Measurements from ENCODE around the gene FANCE. TPM values are rescaled to one million over a fixed set of nuclear protein-coding genes. Genes with fewer than 3 reads are reported as not detected.
A peak's percentile ranks its signal among the peaks of the same experiment; 100 is the strongest.

The FANCE gene, protein sequence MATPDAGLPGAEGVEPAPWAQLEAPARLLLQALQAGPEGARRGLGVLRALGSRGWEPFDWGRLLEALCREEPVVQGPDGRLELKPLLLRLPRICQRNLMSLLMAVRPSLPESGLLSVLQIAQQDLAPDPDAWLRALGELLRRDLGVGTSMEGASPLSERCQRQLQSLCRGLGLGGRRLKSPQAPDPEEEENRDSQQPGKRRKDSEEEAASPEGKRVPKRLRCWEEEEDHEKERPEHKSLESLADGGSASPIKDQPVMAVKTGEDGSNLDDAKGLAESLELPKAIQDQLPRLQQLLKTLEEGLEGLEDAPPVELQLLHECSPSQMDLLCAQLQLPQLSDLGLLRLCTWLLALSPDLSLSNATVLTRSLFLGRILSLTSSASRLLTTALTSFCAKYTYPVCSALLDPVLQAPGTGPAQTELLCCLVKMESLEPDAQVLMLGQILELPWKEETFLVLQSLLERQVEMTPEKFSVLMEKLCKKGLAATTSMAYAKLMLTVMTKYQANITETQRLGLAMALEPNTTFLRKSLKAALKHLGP
- 20.1 and 28.0 TPM in 2 replicates for total RNA-seq (2014; rRNA removed; shearing (Covaris generic); ENCODE audit: low replicate concordance)

DNA sequence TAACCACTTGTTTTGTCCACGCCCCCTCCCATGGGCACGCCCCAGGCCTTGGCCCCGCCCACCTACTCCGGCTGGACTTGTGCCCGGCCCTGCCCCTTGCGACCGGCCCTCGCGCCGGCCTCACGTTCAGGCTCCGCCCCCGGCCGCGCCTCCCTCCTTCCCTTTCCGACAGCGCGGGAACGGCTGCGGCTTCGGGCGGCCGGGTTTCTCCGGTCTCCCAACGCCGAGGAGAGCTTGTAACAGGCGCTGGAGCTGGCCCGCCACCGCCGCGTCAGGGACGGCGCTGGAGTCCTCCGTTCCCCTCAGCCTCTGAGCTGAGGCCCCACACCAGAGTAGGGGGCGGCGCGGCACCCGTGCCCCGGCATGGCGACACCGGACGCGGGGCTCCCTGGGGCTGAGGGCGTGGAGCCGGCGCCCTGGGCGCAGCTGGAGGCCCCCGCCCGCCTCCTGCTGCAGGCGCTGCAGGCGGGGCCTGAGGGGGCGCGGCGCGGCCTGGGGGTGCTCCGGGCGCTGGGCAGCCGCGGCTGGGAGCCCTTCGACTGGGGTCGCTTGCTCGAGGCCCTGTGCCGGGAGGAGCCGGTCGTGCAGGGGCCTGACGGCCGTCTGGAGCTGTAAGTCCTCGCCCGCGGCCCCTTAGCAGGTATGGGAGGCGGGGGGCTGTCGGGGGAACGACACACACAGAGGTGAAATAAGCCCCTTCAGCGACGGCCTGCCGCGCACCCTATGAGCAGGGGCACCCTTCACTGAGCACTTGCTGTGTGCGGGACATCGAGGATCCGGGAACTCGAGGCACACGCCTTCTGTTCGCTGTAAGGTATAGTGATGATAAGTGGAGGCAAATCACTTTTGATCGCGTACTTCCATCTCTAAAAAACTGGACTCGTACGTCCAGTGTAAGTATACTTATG, at the start of gene FANCE:
Gene FANCE (plus strand): TSS at position 156 of the 908 bp plus-strand sequence. CDS start 208 bp downstream, at position 364.
- peak within 1 kb of the TSS; percentile 62 for H3K4me3 ChIP-seq
- H3K9me3 ChIP-seq: no peaks in the 10 kb centered on the region
- H3K27me3 ChIP-seq: no peaks in the 10 kb centered on the region
- peaks cover 12% of the 10 kb centered on the region; the same call in 1 of the 2 replicates for H3K36me3 ChIP-seq
- DNase-seq: peak; percentile 88

DNA sequence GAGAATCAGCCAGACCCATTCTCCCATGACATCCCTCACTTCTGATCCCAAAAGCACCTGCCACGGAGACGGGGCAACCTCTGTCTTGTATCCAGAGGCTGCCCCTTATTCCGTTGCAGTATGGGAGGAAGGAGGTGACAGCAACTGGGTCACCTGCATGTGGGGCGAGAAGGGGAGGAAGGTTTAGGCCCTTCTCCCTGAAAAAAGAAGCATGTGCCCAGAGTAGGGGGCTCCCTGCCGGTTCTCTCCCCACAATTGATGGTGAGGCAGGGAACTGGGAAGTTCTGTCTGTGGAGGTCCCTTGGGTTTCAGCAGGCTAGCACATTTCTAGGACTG, 49.3 kb upstream of the FANCE start:
- Histone ChIP-seq H3K4me3 (no peak overlapping the region), H3K27me3 (no peaks in the 10 kb centered on the region), H3K9me3 (no peaks in the 10 kb centered on the region), H3K36me3 (peaks cover 3% of the 10 kb centered on the region; the same call in 1 of the 2 replicates)
- DNase-seq: no peak

DNA sequence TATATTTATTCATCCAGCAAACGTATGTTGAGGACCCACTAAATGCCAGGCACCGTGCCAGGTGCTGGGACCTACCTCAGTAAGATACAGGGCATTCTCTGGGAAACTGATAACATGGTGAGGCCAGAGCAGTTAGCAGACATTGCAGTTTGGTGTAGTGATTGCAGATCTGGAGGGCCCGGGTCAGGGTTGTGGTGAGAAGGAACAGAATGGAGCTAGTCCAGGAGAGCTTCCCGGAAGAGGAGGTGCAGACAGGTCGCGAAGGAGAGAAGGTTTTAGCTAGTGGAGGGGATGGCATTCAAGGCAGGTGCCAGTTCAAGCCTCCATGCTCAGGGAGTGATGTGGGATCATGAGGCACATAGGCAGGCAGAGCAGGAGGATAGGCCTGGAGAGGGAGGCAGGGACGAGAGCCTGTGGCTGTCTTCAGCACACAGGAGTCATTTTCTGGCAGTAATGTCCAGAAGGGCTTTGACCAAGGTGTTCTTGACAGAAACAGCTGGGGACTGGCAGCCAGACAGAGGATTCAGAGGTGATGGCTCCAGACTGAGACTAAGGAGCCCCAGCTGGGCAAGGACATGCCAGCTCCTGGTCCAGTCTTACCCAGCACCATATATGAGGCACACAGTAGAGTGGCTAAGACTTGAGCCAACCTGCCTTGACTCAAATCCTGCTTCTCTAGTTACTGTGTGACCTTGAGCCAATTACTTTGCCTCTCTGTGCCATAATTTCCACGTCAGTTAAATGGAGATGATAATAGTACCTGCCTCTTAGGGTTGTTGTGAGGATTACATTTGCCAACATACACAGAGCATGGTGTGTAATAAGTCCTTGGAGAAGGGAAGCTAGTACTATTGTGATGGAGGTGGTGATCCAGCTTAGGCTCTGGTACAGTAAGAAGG, 48.3 kb upstream of the FANCE start:
- H3K4me3 ChIP-seq: no peak overlapping the region
- H3K9me3 ChIP-seq: no peaks in the 10 kb centered on the region
- H3K27me3 ChIP-seq: no peaks in the 10 kb centered on the region
- peaks cover 5% of the 10 kb centered on the region; the same call in 1 of the 2 replicates for H3K36me3 ChIP-seq
- no peak for DNase-seq

DNA sequence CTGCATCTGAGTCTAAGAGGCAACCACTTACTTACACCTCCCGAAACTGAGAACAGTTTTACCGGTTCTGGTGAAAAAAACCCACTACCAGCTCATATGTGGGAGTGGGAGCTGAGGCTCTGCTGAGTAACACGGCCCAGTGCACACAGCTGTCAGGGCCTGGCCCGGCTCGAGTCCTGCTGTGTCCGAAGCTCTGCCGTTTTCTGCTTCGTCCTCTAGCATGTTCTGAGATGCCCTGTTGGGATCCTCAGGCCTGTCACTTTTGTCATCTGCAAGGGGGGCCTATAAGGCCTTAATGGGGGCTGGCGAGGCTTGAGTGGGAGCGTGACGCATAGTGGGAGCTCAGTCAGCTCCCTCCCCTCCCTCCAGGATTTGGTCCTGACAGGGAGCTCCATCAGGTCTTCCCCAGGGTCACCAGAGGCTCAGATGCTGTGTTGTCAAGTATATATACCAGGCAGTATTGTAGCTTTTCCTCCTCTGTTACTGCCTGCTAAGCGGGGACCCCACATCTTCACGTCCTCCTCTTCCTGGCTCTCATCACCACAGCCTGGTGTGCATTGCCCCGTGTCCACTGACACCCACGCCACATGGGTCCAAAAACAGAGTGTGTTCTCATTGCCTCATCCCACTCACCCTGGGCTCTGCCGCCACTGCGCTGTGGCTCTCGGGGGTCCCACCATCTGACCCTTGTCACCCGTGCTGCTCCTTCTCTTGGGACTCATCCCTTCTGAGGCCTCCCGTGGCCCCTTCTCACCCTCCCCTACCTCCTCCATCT, 45.2 kb upstream of the FANCE start:
- no peak for DNase-seq
- Histone ChIP-seq H3K36me3 (peaks cover 22% of the 10 kb centered on the region), H3K4me3 (no peak overlapping the region), H3K9me3 (no peaks in the 10 kb centered on the region), H3K27me3 (no peaks in the 10 kb centered on the region)

DNA sequence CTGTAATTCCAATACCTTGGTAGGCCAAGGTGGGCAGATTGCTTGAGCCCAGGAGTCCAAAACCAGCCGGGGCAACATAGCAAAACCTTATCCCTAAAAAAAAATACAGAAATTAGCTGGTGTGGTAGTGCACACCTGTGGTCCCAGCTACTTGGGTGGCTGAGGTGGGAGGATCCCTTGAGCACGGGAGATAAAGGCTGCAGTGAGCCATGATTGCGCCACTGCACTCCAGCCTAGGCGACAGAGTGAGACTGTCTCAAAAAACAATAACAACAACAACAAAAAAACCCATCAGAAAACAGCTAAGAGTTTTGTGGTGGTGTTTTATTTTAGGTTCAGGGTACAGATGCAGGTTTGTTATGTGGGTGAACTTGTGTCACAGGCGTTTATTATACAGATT, 42.9 kb upstream of the FANCE start:
- Histone ChIP-seq H3K36me3 (peaks cover 42% of the 10 kb centered on the region), H3K4me3 (no peak overlapping the region), H3K9me3 (no peaks in the 10 kb centered on the region), H3K27me3 (no peaks in the 10 kb centered on the region)
- no peak for DNase-seq

DNA sequence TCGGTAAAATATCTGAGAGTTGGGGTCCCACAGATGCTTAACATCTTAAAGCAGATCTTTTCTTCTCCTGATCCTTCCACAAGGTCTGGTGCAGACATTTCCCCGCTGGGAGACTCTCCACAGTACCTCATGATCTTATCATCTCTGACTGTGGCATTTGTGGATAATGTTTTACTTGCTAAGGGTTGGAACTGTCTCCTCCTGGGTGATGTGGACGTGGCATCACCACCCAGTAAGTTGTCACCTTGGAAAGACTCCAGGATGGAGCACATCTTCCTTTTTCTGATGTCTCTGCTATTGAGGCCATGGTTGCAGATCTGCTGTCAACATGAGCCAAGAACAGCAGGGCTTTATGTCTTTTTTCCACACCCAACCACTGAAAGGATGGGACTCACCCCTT, 42.0 kb upstream of the FANCE start:
- H3K4me3 ChIP-seq: no peak overlapping the region
- H3K9me3 ChIP-seq: no peaks in the 10 kb centered on the region
- H3K27me3 ChIP-seq: no peaks in the 10 kb centered on the region
- DNase-seq: no peak
- peaks cover 42% of the 10 kb centered on the region for H3K36me3 ChIP-seq

DNA sequence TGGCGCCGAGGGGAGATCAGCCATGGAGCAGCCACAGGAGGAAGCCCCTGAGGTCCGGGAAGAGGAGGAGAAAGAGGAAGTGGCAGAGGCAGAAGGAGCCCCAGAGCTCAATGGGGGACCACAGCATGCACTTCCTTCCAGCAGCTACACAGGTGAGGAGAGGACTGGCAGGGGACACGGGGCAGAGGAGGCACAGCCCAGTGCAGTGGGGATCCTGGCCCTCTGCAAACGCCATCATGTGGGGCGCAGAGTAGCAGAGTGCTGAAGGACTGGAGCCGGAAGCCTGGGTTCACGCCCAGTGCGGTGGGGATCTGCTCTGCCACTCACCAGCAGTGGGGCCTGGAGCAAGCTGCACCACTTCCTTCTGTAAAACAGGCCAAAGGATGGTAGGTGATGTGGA, 41.1 kb upstream of the FANCE start:
- Histone ChIP-seq H3K27me3 (no peaks in the 10 kb centered on the region), H3K36me3 (peaks cover 50% of the 10 kb centered on the region), H3K4me3 (no peak overlapping the region), H3K9me3 (no peaks in the 10 kb centered on the region)
- DNase-seq: no peak

DNA sequence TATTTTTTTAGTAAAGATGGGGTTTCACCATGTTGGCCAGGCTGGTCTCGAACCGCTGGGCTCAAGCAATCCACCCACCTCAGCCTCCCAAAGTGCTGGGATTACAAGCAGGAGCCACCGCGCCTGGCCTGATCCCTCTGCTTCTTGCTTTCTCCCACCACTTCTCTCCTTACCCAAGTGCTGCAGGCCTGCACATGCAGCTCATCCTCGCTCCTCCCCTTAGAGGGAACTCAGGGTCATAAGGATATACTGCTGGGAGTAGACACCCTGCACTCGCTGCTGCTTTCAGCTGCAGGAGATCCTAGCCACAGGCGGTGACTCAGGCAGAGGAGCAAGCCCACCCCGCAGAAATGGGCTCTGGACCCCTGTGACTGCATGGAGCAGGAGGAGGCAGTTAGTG, 40.0 kb upstream of the FANCE start:
- Histone ChIP-seq H3K9me3 (no peaks in the 10 kb centered on the region), H3K36me3 (peaks cover 56% of the 10 kb centered on the region), H3K4me3 (no peak overlapping the region)

DNA sequence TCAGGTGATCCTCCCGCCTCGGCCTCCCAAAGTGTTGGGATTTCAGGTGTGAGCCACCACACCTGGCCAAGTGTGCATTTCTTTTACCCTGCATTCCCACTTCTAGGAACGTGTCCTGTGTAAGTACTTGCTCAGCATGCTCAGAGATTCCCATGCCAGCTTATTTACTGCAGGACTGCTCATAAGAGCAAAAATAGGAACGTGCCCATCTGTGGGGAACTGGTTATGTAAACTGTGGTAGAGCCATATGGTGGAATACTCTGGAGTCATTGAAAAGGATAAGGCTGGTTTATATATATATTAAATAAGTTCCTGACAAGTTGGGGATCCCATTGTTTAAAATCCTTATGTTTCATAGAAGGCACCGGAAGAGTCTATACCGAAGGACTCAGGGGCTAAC, 38.2 kb upstream of the FANCE start:
- no peak for DNase-seq
- peaks cover 67% of the 10 kb centered on the region for H3K36me3 ChIP-seq
- H3K27me3 ChIP-seq: no peaks in the 10 kb centered on the region
- no peaks in the 10 kb centered on the region for H3K9me3 ChIP-seq
- no peak overlapping the region for H3K4me3 ChIP-seq

More for the DNA sequence above, 40.0 kb upstream of the FANCE start:
- no peaks in the 10 kb centered on the region for H3K27me3 ChIP-seq
- DNase-seq: no peak

DNA sequence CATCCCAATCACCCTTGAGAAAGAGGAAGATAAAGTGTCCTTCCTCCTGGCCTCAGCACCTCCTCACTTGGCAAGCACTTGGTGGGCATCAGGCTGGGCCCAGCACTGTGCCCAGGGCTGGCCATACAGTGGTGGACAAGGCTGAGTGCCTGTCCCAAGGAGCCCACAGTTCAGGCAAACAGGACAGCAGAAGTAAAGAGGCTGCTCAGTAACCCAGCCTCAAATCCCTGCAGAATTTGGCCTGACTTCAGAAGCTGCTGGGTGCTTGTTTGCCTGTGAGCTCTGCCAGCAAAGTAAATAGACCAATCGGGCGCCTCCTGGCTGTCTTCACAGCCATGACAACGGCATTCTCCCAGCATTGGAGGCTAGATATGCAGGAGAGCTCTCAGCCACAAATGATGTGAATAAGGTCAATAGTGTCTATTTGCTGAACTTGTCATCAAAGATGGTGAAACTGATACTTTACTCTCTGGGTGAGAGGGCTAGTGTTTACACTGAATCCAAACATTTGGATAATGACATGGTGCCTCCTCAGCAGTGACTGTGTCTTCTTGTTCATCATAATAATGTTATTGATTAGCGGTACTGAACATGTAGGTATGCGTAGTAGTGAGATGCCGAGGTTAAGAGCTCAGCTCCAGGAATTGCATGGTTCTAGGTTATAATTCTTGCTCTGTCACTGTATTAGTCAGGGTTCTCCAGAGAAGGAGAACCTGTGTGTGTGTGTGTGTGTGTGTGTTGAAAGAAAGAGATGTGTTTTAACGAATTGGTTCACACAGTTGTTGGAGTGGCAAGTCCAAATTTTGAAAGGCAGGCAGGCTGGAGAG, 36.9 kb upstream of the FANCE start:
- peak; percentile 84 for DNase-seq
- H3K9me3 ChIP-seq: no peaks in the 10 kb centered on the region
- H3K36me3 ChIP-seq: peaks cover 70% of the 10 kb centered on the region
- no peak overlapping the region for H3K4me3 ChIP-seq
- H3K27me3 ChIP-seq: no peaks in the 10 kb centered on the region

DNA sequence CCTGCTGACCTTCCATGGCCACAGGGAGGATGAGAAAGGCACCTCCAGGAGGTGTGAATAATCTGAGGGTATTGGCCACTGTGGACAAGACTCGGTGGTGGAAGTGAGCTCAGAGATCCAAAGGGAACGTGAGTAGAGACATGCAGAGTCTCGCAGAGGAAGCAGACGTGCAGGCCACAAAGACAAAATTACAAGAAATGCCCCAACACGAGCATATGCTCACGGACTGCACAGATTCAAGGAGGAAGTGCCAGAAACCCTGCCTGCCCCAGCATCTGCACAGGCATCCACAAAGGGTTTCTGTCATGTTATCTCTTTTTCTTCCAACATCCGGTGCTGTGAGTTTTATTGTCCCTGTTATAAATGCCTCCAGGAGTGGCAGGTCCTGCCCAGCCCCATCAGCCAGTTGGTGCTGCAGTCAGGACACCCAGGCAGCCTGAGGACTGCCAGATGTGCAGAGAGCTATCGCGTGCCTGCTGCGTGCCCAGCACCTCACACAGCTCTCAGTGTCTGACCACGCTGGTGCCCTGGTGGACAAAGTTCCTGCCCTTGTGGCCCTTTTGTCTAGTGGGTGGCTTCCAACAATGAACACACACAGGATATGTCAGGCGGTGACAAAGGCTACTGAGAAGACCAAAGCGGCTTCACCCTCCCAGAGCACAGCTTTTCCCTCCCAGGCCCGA, 34.0 kb upstream of the FANCE start:
- no peak for DNase-seq
- peaks cover 58% of the 10 kb centered on the region for H3K36me3 ChIP-seq
- H3K4me3 ChIP-seq: no peak overlapping the region
- H3K9me3 ChIP-seq: no peaks in the 10 kb centered on the region
- no peaks in the 10 kb centered on the region for H3K27me3 ChIP-seq

DNA sequence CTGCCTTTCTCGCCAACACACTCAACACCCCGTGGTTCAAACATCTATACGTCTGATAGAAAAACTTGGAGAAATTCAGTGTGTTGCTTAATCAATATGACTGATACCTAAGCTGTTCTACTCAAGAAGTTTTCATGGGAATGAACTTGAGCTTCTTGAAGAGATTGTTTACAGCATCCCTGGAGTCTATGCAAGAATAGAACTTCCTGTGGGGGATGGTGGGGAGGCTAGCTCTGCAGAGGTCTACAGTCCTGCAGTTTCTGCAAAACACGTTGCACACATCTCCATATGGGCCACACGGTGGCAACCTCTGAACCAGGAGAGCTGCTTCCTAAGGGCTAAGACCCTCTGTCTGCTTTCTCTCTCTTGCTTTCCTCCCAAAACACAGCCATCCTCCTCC, 32.7 kb upstream of the FANCE start:
- DNase-seq: no peak
- Histone ChIP-seq H3K27me3 (no peaks in the 10 kb centered on the region), H3K36me3 (peaks cover 57% of the 10 kb centered on the region), H3K4me3 (no peak overlapping the region), H3K9me3 (no peaks in the 10 kb centered on the region)

DNA sequence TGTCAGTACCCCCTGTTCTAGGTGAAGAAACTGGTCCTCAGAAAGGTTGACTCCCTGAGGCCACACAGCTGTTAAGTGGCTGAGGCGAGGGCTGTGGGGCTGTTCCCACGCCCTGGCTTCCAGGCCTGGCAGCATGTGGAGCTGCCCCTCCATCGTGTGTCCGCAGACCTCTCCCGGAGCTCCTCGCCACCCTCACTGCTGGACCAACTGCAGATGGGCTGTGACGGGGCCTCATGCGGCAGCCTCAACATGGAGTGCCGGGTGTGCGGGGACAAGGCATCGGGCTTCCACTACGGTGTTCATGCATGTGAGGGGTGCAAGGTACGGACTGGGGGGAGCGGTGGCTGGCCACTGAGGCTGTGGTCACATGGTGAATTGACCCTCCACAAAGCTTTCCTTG, 32.2 kb upstream of the FANCE start:
- H3K4me3 ChIP-seq: no peak overlapping the region
- DNase-seq: no peak
- H3K36me3 ChIP-seq: peaks cover 62% of the 10 kb centered on the region
- no peaks in the 10 kb centered on the region for H3K9me3 ChIP-seq
- no peaks in the 10 kb centered on the region for H3K27me3 ChIP-seq

DNA sequence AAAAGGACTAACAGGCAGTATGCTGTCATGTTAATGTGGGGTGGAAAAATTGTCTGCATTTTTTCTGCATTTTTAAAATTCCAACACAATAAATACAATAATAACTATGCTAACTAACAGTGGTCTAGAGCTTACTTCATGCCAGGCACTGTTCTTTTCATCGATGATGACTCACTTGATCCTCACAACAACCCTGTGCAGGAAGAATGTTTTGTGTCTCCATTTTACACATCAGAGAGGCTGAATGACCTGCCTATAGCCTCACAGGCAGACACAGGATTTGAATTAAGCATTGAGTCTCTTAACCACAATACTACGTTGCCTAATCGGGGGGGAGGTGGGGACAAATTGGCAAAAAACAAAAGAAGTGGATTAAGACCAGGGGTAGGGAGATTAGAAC, 26.9 kb upstream of the FANCE start:
- H3K9me3 ChIP-seq: peaks cover 9% of the 10 kb centered on the region
- H3K36me3 ChIP-seq: peaks cover 76% of the 10 kb centered on the region
- no peak overlapping the region for H3K4me3 ChIP-seq
- DNase-seq: peak; percentile 66
- H3K27me3 ChIP-seq: no peaks in the 10 kb centered on the region
